SK-N-SH (cell line): ENCODE results near the gene SPEM1. TPM values are rescaled to one million over a fixed set of nuclear protein-coding genes. Genes with fewer than 3 reads are reported as not detected.

Experiments used
- CTCF ChIA-PET: fragments of 300-600, 350-600 bp; formaldehyde crosslinking; extraction: SDS; loops from one replicate; lab custom pipeline; 2021; lab: Yijun Ruan, JAX
- POLR2A ChIA-PET: fragments of 350-600 bp; sonication (Branson Sonifier 250); formaldehyde crosslinking; extraction: SDS; loops from one replicate; lab custom pipeline; 2020; ENCODE audit warnings: antibody characterized with exemption, inconsistent platforms; lab: Yijun Ruan, JAX
- DNase-seq: peaks from one replicate; pipeline ENCODE4 v3.0.0; 2012
- H2AFZ ChIP-seq: fragments of 200-600 bp; sonication (generic); 2 replicates; pipeline ENCODE4 v1.8.1; 2016; ENCODE audit warnings: antibody characterized with exemption, mild to moderate bottlenecking, low read depth
- H3F3A ChIP-seq: fragments of 200-600 bp; sonication (generic); replicated peaks from 2 replicates; pipeline ENCODE3; 2016; ENCODE audit warnings: antibody characterized with exemption, mild to moderate bottlenecking; ENCODE audit not compliant: insufficient read depth
- H3K27ac ChIP-seq, 2 experiments: fragments of 200-500 bp in 1 of 2; fragments of 200-600 bp in 1 of 2; sonication (Bioruptor generic) in 1 of 2; sonication (generic), shearing (Covaris generic) in 1 of 2; 2 replicates each; pipeline versions ENCODE4 v1.5.1 to v1.6.1; 2014 to 2016; ENCODE audit warnings: low read depth in 2 of 2, inconsistent platforms in 1 of 2, low read length in 1 of 2, mild to moderate bottlenecking in 1 of 2, mixed read lengths in 1 of 2
- H3K27me3 ChIP-seq: fragments of 200-600 bp; sonication (generic), shearing (Covaris generic); 2 replicates; pipeline ENCODE4 v1.6.1; 2016; ENCODE audit warnings: mixed run types; ENCODE audit not compliant: insufficient read depth
- H3K36me3 ChIP-seq, 2 experiments: fragments of 200-500 bp in 1 of 2; fragments of 200-600 bp in 1 of 2; sonication (Bioruptor generic) in 1 of 2; sonication (generic) in 1 of 2; replicated peaks in 1 of 2; 2 replicates each; pipeline versions ENCODE3 to v1.5.1; 2014 to 2016; ENCODE audit warnings: low read length in 1 of 2, mild to moderate bottlenecking in 1 of 2; ENCODE audit not compliant: insufficient read depth in 2 of 2, control insufficient read depth in 1 of 2
- H3K4me1 ChIP-seq, 2 experiments: fragments of 200-500 bp in 1 of 2; fragments of 200-600 bp in 1 of 2; sonication (Bioruptor generic) in 1 of 2; sonication (generic), shearing (Covaris generic) in 1 of 2; 2 replicates each; pipeline versions ENCODE4 v1.5.1 to v1.6.1; 2014 to 2016; ENCODE audit warnings: low read depth in 1 of 2, low read length in 1 of 2, mixed run types in 1 of 2; ENCODE audit not compliant: insufficient read depth in 2 of 2, control insufficient read depth in 1 of 2
- H3K4me2 ChIP-seq: fragments of 200-600 bp; sonication (generic), shearing (Covaris generic); 2 replicates; pipeline ENCODE4 v1.6.1; 2017; ENCODE audit warnings: mixed run types
- H3K4me3 ChIP-seq, 2 experiments: fragments of 200-500 bp in 1 of 2; fragments of 200-600 bp in 1 of 2; sonication (Bioruptor generic) in 1 of 2; sonication (generic), shearing (Covaris generic) in 1 of 2; 2 replicates each; pipeline versions ENCODE4 v1.5.1 to v1.8.1; 2014 to 2016; ENCODE audit warnings: low read depth in 2 of 2, inconsistent platforms in 1 of 2, low read length in 1 of 2, mild to moderate bottlenecking in 1 of 2, mixed read lengths in 1 of 2, moderate library complexity in 1 of 2
- H3K79me2 ChIP-seq: fragments of 200-600 bp; sonication (generic); 2 replicates; pipeline ENCODE4 v1.8.1; 2017; ENCODE audit warnings: mild to moderate bottlenecking; ENCODE audit not compliant: insufficient read depth
- H3K9ac ChIP-seq: fragments of 200-600 bp; sonication (generic); 2 replicates; pipeline ENCODE4 v1.6.1; 2017; ENCODE audit warnings: mixed run types
- H3K9me2 ChIP-seq: fragments of 200-600 bp; sonication (generic); 2 replicates; pipeline ENCODE4 v1.6.1; 2017; ENCODE audit warnings: mixed run types
- H3K9me3 ChIP-seq: fragments of 200-600 bp; sonication (generic); 2 replicates; pipeline ENCODE4 v1.6.1; 2017; ENCODE audit warnings: mixed run types, mild to moderate bottlenecking, moderate library complexity
- H4K20me1 ChIP-seq: fragments of 200-600 bp; sonication (generic); 2 replicates; pipeline ENCODE4 v1.6.1; 2017; ENCODE audit warnings: mild to moderate bottlenecking, mixed run types; ENCODE audit not compliant: insufficient read depth
- CHD2 ChIP-seq: fragments of 150-350 bp; IDR thresholded peaks from 2 replicates; pipeline ENCODE4 v1.6.1; 2018; ENCODE audit warnings: low read length; ENCODE audit not compliant: partially characterized antibody
- ELF1 ChIP-seq: IDR thresholded peaks from 2 replicates; pipeline ENCODE4 v1.4.0; 2012
- EP300 ChIP-seq, 2 experiments: IDR thresholded peaks; 2 replicates each; pipeline versions ENCODE4 v1.4.0 to v1.6.1; 2012; ENCODE audit warnings: borderline replicate concordance in 1 of 2, low read depth in 1 of 2, low read length in 1 of 2
- FOXJ3 ChIP-seq: sonication (generic); formaldehyde crosslinking; IDR thresholded peaks from 2 replicates; pipeline ENCODE4 v1.5.1; 2020; ENCODE audit warnings: mild to moderate bottlenecking, missing genetic modification reagents
- GABPA ChIP-seq: IDR thresholded peaks from 2 replicates; pipeline ENCODE4 v1.4.0; 2012; ENCODE audit warnings: low read depth, mild to moderate bottlenecking
- JUND ChIP-seq: IDR thresholded peaks from 2 replicates; pipeline ENCODE4 v1.4.0; 2012
- NFIC ChIP-seq: IDR thresholded peaks from 2 replicates; pipeline ENCODE4 v1.4.0; 2012; ENCODE audit warnings: borderline replicate concordance
- NRF1 ChIP-seq: IDR thresholded peaks from 2 replicates; pipeline ENCODE4 v1.6.1; 2012; ENCODE audit warnings: low read depth, mild to moderate bottlenecking, low read length
- RFX5 ChIP-seq: IDR thresholded peaks from 2 replicates; pipeline ENCODE4 v1.6.1; 2012; ENCODE audit warnings: mild to moderate bottlenecking, improper control_type of control experiment, low read length
- RXRA ChIP-seq: IDR thresholded peaks from 2 replicates; pipeline ENCODE4 v1.4.0; 2012; ENCODE audit warnings: low read depth, mild to moderate bottlenecking, borderline replicate concordance
- WGBS: methylation state at CpG from one replicate; pipeline ENCODE4 v1.1.6; 2017; ENCODE audit warnings: low lambda C conversion rate; 5-methylcytosine and 5-hydroxymethylcytosine counted together
- polyA plus RNA-seq, 3 experiments: library from polyadenylated mRNA; depleted of rRNA; stranded (reverse); fragments of >200 nt; gene quantifications; 2 replicates each; pipeline ENCODE4 v1.2.3, GENCODE V29; 2012
- TF ChIP-seq, protein P1 (sequence below): IDR thresholded peaks from 2 replicates; pipeline ENCODE4 v1.4.0; 2012; ENCODE audit warnings: low read depth
- TF ChIP-seq, protein P2 (sequence below): IDR thresholded peaks from 2 replicates; pipeline ENCODE4; 2012
- TF ChIP-seq, protein P3 (sequence below): fragments of 200-600 bp; sonication (generic); IDR thresholded peaks from 2 replicates; pipeline ENCODE4 v1.6.1; 2017; ENCODE audit warnings: antibody characterized with exemption, mild to moderate bottlenecking, moderate library complexity

Gene SPEM1
- polyA plus RNA-seq, 1 of the 3 experiments (the other 2 are of a cell fraction) = not detected

DNA sequence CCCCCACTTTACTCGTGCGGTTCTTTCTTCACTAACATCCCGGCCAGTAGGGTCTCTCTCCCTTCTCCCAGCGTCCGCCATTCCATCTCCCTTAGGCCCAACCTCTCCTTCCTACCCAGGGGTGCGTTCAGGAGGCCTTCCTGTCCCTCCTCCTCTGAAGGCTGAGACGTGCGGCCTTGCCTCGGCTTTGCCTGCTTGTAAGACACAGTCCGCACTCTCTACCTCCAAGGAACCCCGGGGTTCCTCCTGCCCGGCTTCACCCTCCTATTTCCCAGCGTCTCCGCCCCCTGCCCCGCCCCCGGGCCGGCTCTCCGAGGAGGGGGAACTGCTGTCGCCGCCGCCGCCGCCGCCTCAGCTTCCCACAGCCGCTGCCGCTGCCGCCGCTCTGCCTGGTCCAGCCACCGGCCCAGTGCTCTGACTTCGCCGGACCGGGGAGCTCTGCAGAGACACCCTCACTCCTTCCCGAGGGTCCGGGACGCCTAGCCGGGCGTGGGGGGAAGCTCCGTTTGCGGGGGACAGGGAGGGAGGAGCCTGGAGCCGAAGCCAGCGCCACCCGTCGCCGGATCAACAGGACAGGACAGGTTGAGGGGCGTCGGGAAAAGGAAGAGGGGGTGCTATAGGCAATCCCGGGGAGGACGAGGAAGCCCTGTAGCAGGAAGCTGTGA lies 18.0 kb downstream of the SPEM1 start:
- Histone ChIP-seq H3K27ac (no peak overlapping the region; a peak in 1 of 4 replicates), H3K4me2 (no peak overlapping the region), H3K4me3 (no peak overlapping the region), H3K27me3 (no peaks in the 10 kb centered on the region), H4K20me1 (no peaks in the 10 kb centered on the region), H3F3A (peaks cover 14% of the 10 kb centered on the region), H2AFZ (no peak overlapping the region), H3K9ac (no peak overlapping the region), H3K36me3 (peaks cover 0 to 4% of the 10 kb centered on the region in 2 experiments), H3K4me1 (peaks cover 0 to 27% of the 10 kb centered on the region in 2 experiments; a peak in 1 of 4 replicates)
- CTCF ChIA-PET = interaction anchor here (0.9 to 3.9 kb wide), 12 partner anchors 10 to 123 kb away, joined by 3 to 27 read pairs (median 7); partner anchors contain the start of genes NLGN2, POLR2A, SENP3 and TMEM95
- POLR2A ChIA-PET = interaction anchor here (1.9 kb wide), 1 partner anchor 46 kb away, joined by 11 read pairs; the partner anchor contains the start of gene POLR2A
- no peak for TF ChIP-seq JUND
- TF ChIP-seq EP300 (IDR thresholded peaks at IDR 0.05; ENCODE audit: borderline replicate concordance in 1 of 2, low read depth in 1 of 2, low read length in 1 of 2) = no peak
- TF ChIP-seq RFX5 = no peak
- TF ChIP-seq ELF1 = no peak
- no peak for TF ChIP-seq RXRA
- TF ChIP-seq, protein P1, sequence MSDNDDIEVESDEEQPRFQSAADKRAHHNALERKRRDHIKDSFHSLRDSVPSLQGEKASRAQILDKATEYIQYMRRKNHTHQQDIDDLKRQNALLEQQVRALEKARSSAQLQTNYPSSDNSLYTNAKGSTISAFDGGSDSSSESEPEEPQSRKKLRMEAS = no peak
- TF ChIP-seq CHD2 = no peak
- no peak for TF ChIP-seq FOXJ3 (CRISPR knock-in tag)
- no peak for TF ChIP-seq NRF1
- TF ChIP-seq GABPA = no peak
- TF ChIP-seq, protein P2, sequence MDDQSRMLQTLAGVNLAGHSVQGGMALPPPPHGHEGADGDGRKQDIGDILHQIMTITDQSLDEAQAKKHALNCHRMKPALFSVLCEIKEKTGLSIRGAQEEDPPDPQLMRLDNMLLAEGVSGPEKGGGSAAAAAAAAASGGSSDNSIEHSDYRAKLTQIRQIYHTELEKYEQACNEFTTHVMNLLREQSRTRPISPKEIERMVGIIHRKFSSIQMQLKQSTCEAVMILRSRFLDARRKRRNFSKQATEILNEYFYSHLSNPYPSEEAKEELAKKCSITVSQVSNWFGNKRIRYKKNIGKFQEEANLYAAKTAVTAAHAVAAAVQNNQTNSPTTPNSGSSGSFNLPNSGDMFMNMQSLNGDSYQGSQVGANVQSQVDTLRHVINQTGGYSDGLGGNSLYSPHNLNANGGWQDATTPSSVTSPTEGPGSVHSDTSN = no peak
- TF ChIP-seq, protein P3, sequence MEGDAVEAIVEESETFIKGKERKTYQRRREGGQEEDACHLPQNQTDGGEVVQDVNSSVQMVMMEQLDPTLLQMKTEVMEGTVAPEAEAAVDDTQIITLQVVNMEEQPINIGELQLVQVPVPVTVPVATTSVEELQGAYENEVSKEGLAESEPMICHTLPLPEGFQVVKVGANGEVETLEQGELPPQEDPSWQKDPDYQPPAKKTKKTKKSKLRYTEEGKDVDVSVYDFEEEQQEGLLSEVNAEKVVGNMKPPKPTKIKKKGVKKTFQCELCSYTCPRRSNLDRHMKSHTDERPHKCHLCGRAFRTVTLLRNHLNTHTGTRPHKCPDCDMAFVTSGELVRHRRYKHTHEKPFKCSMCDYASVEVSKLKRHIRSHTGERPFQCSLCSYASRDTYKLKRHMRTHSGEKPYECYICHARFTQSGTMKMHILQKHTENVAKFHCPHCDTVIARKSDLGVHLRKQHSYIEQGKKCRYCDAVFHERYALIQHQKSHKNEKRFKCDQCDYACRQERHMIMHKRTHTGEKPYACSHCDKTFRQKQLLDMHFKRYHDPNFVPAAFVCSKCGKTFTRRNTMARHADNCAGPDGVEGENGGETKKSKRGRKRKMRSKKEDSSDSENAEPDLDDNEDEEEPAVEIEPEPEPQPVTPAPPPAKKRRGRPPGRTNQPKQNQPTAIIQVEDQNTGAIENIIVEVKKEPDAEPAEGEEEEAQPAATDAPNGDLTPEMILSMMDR = no peak
- no peak for TF ChIP-seq NFIC
- TF ChIP-seq, all 33 proteins: peak for 0
- Histone ChIP-seq H3K79me2 (peaks cover 7% of the 10 kb centered on the region; the same call in 1 of the 2 replicates), H3K9me2 (no peaks in the 10 kb centered on the region), H3K9me3 (no peaks in the 10 kb centered on the region)
- DNase-seq = no peak
- WGBS = 93% methylated on average over 48 of the region's 48 CpGs
